Stomach smooth muscle (tissue), 2 donors: ENCODE data around the gene AP5S1.

Experiments used
- H3K27ac ChIP-seq: one replicate; pipeline ENCODE4 v1.7.0; 2013; ENCODE audit warnings: mild to moderate bottlenecking, low read length, inconsistent platforms
- H3K27me3 ChIP-seq, 2 donors: one replicate each; pipeline ENCODE4 v1.7.0; 2013; ENCODE audit warnings: low read length in 2 of 2; ENCODE audit not compliant: insufficient read depth in 2 of 2, control insufficient read depth in 1 of 2
- H3K36me3 ChIP-seq, 2 donors: one replicate each; pipeline ENCODE4 v1.7.0; 2013; ENCODE audit warnings: low read length in 2 of 2; ENCODE audit not compliant: control insufficient read depth in 2 of 2, insufficient read depth in 2 of 2
- H3K4me1 ChIP-seq: one replicate; pipeline ENCODE4 v1.7.0; 2013; ENCODE audit warnings: low read length; ENCODE audit not compliant: control insufficient read depth, insufficient read depth
- H3K4me3 ChIP-seq, 2 donors: one replicate each; pipeline ENCODE4 v1.7.0; 2013; ENCODE audit warnings: low read length in 2 of 2
- H3K9ac ChIP-seq, 2 donors: one replicate each; pipeline ENCODE4 v1.7.0; 2013; ENCODE audit warnings: low read length in 2 of 2, mild to moderate bottlenecking in 1 of 2
- H3K9me3 ChIP-seq, 2 donors: one replicate each; pipeline ENCODE4 v1.7.0; 2013; ENCODE audit warnings: low read length in 2 of 2; ENCODE audit not compliant: control insufficient read depth in 2 of 2
- donor health status: healthy.
- donor health status: Pancreatic carcinoma.

The AP5S1 gene

GRCh38 chr20:3794701-3795420 lies 25.5 kb upstream of the AP5S1 start:
- Histone ChIP-seq H3K27me3 (no peaks in the 10 kb centered on the region), H3K27ac (peak overlapping the region; percentile 99), H3K4me1 (peaks cover 50% of the 10 kb centered on the region), H3K36me3 (peaks cover 0 to 3% of the 10 kb centered on the region in 2 donors), H3K4me3 (peak overlapping the region; percentile 83 to 94), H3K9me3 (no peaks in the 10 kb centered on the region), H3K9ac (peak overlapping the region; percentile 96 to 98)

DNA sequence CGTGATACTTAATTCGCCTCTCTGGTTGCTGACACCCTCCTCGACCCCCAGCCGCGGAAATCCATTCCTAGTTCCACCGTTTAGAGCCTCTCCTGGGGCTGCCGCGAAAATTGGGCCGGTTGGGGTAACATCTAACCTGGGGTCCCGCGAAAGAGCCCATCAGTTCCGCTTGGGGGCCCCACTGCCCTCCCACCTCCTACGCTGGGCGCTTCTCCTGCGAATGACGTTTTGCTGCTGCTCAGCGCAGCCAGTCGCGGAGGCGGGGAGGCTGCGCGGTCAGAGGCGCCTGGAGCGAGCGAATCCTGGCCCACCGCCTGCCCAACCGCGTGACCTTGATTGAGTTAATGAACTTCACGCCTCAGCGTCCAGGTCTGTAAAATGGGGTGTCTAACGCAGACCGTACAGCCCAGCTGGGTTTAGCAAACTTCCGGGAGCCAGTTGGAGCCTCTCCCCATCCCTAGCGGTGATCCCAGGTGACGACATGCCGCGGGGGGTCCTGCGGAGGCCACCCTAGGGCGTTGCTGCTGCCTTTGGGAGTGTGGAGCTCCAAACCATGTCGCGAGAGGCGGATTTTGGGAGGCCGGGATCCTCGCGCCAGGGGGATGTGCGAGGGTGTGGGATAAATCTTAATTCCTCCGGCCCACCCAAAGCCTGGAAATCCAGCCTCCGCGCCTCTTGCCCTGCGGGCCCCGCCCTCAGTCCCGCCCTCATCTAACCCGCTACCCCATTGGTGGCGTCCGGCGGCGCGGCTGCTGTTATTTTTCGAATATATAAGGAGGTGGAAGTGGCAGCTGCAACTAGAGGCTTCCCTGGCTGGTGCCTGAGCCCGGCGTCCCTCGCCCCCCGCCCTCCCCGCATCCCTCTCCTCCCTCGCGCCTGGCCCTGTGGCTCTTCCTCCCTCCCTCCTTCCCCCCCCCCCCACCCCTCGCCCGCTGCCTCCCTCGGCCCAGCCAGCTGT lies 24.6 kb upstream of the AP5S1 start, which contains the start of gene CDC25B:
Gene CDC25B, plus strand, starts transcription at position 800 of the 958 bp plus-strand sequence. CDS start 222 bp downstream, outside the sequence.
- H3K4me3 ChIP-seq: peak within 1 kb of the TSS; percentile 83 to 94
- no peaks in the 10 kb centered on the region for H3K27me3 ChIP-seq
- peaks cover 55% of the 10 kb centered on the region for H3K4me1 ChIP-seq
- no peaks in the 10 kb centered on the region for H3K9me3 ChIP-seq
- H3K9ac ChIP-seq: peak within 1 kb of the TSS; percentile 96 to 98
- H3K27ac ChIP-seq: peak within 1 kb of the TSS; percentile 99
- H3K36me3 ChIP-seq: peaks cover 8% of the 10 kb centered on the region in 2 donors

- H3K27ac ChIP-seq: peak overlapping the region; percentile 67
- peak overlapping the region; percentile 39 to 73 for H3K9ac ChIP-seq
- no peaks in the 10 kb centered on the region for H3K27me3 ChIP-seq
- H3K36me3 ChIP-seq: peaks cover 16% of the 10 kb centered on the region in 2 donors
- H3K4me1 ChIP-seq: peaks cover 55% of the 10 kb centered on the region
- peak overlapping the region; percentile 76 to 94 for H3K4me3 ChIP-seq
- H3K9me3 ChIP-seq: no peaks in the 10 kb centered on the region
These were observed 23.7 kb upstream of the AP5S1 start for GRCh38 chr20:3796477-3797225.

DNA sequence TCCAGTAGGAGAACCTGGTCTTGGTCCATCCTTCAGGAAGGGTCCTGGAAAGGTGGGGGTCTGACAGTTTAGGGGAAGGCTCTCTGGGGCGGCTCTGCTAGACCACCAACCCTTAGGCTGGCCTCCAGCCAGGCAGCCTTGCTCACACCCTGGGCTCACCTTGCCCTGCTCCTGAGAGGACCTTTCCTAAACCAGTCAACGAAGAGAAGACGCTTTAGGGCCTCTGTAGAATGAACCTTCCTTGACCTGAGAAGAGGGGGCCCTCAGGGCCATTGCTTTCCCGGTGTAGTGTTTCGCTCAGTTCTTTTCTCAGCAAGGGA lies 23.2 kb upstream of the AP5S1 start:
- H3K9ac ChIP-seq: peak overlapping the region; percentile 39 to 73
- no peaks in the 10 kb centered on the region for H3K27me3 ChIP-seq
- H3K4me3 ChIP-seq: peak overlapping the region; percentile 76 to 94
- peak overlapping the region; percentile 67 for H3K27ac ChIP-seq
- no peaks in the 10 kb centered on the region for H3K9me3 ChIP-seq
- peaks cover 55% of the 10 kb centered on the region for H3K4me1 ChIP-seq
- peaks cover 20% of the 10 kb centered on the region in 2 donors for H3K36me3 ChIP-seq

DNA sequence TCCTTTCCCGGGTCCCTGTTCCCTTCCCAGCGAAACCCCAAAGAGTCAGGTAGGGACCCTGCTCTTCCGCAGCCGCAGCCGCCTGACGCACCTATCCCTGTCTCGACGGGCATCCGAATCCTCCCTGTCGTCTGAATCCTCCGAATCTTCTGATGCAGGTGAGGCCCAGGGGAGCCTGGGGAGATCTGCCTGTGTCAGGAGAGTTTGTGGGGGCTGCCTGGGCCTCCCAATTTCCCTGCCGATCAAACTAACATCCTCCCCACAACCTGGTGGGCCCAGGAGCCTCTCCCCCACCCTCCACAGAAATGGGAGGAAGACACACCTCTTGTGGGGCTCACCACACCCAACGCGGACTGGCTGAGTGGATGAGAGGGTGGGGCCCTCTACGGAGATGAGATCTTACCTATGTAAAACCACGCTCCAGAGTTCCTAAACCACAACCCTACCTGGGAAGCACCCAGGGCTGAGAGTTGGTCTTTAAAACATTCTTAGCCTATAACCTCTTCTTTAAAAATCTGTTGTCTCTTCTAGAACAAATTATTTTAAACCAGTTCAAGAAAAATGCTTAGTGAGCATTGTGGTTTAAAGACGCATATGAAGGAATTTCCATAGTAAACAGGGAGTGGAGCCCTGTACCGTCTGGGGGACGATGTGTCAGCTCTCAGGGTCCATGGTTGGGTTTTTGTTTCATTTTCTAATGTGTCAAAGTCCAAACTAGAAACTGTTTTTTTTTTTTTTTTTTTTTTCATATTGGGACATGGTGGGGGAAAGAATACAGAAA lies 22.6 kb upstream of the AP5S1 start:
- H3K4me3 ChIP-seq: peak overlapping the region; percentile 76 to 94
- H3K27me3 ChIP-seq: no peaks in the 10 kb centered on the region
- H3K27ac ChIP-seq: peak overlapping the region; percentile 67
- peak overlapping the region; percentile 39 to 73 for H3K9ac ChIP-seq
- H3K4me1 ChIP-seq: peaks cover 55% of the 10 kb centered on the region
- peaks cover 24 to 26% of the 10 kb centered on the region in 2 donors for H3K36me3 ChIP-seq
- no peaks in the 10 kb centered on the region for H3K9me3 ChIP-seq

DNA sequence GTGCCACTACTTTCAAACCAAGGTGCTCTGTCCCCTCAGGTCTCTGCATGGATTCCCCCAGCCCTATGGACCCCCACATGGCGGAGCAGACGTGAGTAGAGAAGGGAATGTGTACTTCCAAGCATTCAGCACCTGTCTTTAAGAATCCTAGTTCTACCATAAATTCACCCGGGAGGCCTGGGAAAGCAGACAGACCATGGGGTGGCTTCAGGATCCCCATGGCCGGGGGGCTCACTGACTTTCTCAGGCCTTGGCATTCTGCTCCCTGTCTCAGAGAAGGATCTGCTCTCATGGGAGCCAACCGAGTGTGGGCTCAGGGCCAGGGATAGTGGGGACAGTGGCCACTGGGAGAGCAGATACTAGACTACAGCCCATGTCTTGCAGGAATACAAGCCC lies 22.0 kb upstream of the AP5S1 start:
- Histone ChIP-seq H3K36me3 (peaks cover 30 to 32% of the 10 kb centered on the region in 2 donors), H3K27me3 (no peaks in the 10 kb centered on the region), H3K27ac (peak overlapping the region; percentile 67), H3K4me1 (peaks cover 55% of the 10 kb centered on the region), H3K9ac (peak overlapping the region in 1 of 2 donors; percentile 9), H3K9me3 (no peaks in the 10 kb centered on the region), H3K4me3 (peak overlapping the region in 1 of 2 donors; percentile 8)

GRCh38 chr20:3798908-3799248 lies 21.5 kb upstream of the AP5S1 start:
- H3K9ac ChIP-seq: no peak overlapping the region
- H3K36me3 ChIP-seq: peaks cover 35 to 37% of the 10 kb centered on the region in 2 donors
- H3K27ac ChIP-seq: peak overlapping the region; percentile 55
- H3K27me3 ChIP-seq: no peaks in the 10 kb centered on the region
- peaks cover 55% of the 10 kb centered on the region for H3K4me1 ChIP-seq
- H3K9me3 ChIP-seq: no peaks in the 10 kb centered on the region
- no peak overlapping the region for H3K4me3 ChIP-seq

DNA sequence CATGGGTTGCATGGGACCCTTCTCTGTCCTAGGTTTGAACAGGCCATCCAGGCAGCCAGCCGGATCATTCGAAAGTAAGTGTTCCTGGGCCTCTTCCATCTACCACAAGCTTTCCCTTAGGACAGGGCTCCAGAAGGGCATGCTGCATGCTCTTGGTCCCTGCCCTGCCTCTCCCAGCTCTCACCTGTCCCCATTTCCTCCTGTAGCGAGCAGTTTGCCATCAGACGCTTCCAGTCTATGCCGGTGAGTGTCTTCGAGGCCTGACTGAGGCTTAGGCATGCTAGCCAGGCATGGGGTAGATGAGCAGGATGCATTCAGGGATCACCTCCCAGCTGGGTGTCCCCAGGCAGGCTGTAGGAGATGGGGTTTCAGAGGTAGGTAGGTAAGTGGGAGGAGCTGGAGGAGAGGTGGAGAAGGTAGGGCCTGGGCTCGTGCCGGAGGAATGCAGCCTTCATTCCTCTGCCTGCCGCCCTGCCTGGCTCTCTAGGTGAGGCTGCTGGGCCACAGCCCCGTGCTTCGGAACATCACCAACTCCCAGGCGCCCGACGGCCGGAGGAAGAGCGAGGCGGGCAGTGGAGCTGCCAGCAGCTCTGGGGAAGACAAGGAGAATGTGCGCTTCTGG lies 20.0 kb upstream of the AP5S1 start:
- Histone ChIP-seq H3K4me1 (peaks cover 45% of the 10 kb centered on the region), H3K4me3 (no peak overlapping the region), H3K27me3 (no peaks in the 10 kb centered on the region), H3K9ac (peak overlapping the region; percentile 11 to 29), H3K36me3 (peaks cover 42 to 45% of the 10 kb centered on the region in 2 donors), H3K9me3 (no peaks in the 10 kb centered on the region), H3K27ac (peak overlapping the region; percentile 55)

DNA sequence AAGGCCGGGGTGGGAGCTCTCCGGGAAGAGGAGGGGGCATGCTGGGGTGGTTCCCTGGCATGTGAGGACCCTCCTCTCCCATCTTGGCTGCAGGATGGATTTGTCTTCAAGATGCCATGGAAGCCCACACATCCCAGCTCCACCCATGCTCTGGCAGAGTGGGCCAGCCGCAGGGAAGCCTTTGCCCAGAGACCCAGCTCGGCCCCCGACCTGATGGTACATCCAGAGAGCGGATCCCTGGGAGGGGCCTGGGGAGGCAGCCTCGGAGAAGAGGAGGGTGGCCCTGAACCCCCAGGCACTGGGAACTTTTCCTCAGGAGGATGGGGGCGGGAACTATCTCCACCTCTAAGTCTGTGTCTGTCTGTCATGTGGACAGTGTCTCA lies 19.5 kb upstream of the AP5S1 start:
- Histone ChIP-seq H3K9ac (no peak overlapping the region), H3K27ac (no peak overlapping the region), H3K9me3 (no peaks in the 10 kb centered on the region), H3K4me1 (peaks cover 45% of the 10 kb centered on the region), H3K36me3 (peaks cover 42 to 48% of the 10 kb centered on the region in 2 donors), H3K4me3 (no peak overlapping the region), H3K27me3 (no peaks in the 10 kb centered on the region)
